ENCODE measurements around the gene DOK6. TPM values are rescaled to one million over a fixed set of nuclear protein-coding genes. Genes with fewer than 3 reads are reported as not detected.

Gene DOK6
- total RNA-seq, 3 donors from 2014 or later, result 1.0 to 1.4 (median 1.3) TPM

DNA sequence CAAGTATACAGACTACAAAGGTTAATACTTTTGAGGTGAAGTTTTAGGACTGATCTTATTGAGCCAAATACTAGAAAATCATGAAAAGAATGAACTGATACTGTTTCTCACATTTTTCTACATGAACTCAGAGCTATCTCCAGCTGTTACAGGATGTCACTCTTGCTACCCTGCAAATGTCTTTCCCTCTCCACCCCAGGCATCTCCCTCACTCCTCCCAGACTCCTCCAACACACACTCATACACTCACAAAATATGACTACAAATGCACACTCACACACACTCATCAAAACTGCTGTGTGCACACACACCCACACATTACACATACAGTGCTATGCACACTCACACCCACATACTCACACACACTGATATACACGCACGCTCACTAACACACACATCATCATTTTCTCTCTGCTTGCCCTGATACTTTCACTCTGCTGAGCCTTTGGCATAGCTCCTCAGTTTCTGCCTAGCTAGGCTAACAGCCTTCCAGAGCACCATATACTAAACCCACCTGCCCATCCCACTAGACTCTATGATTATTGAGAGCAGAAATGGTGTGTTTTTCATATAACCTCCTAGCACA is 273.7 kb downstream of the DOK6 start:
- Histone ChIP-seq H3K36me3 (no peaks in the 10 kb centered on the region), H3K4me3 (no peak overlapping the region), H3K9me3 (no peaks in the 10 kb centered on the region), H3K27ac (no peak overlapping the region), H3K4me1 (no peaks in the 10 kb centered on the region), H3K27me3 (no peaks in the 10 kb centered on the region)
- TF ChIP-seq POLR2AphosphoS5 (IDR thresholded peaks at IDR 0.05) (no peak), POLR2A (IDR thresholded peaks at IDR 0.05) (no peak)
- DNase-seq (ENCODE audit: low spot score in 2 of 2), result no peak
- intact Hi-C loops (cut with DNase I; ENCODE audit: low total_unique reads), result no loop called here

DNA sequence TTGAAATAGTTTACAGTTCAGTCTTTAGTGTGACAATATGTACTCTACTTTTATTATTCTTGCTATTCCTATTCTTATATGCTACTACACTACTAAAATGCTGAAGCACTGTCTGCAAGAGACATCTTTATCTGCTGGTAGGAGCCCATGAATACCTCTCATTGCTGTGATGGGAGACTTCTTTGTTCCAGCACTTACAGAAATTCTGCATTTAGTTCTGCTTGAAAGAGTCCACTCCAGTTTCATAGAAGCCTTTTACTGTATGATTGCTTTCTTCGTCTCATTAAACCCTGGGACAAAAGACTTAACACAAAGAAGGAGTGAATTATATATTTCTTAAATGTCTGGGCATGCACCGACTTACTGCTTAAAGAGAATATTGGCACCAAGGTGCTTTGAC is 274.3 kb downstream of the DOK6 start:
- Histone ChIP-seq H3K36me3 (no peaks in the 10 kb centered on the region), H3K27ac (no peak overlapping the region), H3K4me3 (no peak overlapping the region), H3K9me3 (no peaks in the 10 kb centered on the region), H3K27me3 (no peaks in the 10 kb centered on the region), H3K4me1 (no peaks in the 10 kb centered on the region)
- DNase-seq (ENCODE audit: low spot score in 2 of 2), result no peak
- TF ChIP-seq, protein P1, sequence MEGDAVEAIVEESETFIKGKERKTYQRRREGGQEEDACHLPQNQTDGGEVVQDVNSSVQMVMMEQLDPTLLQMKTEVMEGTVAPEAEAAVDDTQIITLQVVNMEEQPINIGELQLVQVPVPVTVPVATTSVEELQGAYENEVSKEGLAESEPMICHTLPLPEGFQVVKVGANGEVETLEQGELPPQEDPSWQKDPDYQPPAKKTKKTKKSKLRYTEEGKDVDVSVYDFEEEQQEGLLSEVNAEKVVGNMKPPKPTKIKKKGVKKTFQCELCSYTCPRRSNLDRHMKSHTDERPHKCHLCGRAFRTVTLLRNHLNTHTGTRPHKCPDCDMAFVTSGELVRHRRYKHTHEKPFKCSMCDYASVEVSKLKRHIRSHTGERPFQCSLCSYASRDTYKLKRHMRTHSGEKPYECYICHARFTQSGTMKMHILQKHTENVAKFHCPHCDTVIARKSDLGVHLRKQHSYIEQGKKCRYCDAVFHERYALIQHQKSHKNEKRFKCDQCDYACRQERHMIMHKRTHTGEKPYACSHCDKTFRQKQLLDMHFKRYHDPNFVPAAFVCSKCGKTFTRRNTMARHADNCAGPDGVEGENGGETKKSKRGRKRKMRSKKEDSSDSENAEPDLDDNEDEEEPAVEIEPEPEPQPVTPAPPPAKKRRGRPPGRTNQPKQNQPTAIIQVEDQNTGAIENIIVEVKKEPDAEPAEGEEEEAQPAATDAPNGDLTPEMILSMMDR (IDR thresholded peaks at IDR 0.05), result no peak
- no peak for TF ChIP-seq POLR2A (IDR thresholded peaks at IDR 0.05)
- no peak for TF ChIP-seq POLR2AphosphoS5 (IDR thresholded peaks at IDR 0.05)
- intact Hi-C loops (cut with DNase I; ENCODE audit: low total_unique reads), result no loop called here

DNA sequence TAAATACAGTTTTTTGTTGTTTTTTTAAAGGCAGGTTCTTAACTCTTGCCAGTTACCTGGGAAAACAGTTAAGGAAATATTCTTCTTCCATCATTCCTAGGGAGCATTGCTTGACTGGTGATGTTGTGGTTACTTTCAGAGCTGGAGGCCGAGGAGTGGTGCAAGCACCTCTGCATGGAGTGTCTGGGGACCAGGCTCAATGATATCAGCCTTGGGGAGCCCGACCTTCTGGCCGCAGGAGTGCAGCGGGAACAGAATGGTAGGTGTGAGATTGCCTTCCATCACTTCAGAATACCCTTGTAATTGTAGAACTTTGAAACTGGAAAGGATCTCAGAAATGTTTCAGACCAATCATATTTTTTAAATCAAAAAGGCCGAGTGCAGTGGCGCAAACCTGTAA is 276.9 kb downstream of the DOK6 start:
- intact Hi-C loops (cut with DNase I; ENCODE audit: low total_unique reads), result no loop called here
- no peaks in the 10 kb centered on the region for H3K36me3 ChIP-seq
- no peak for DNase-seq (ENCODE audit: low spot score in 2 of 2)

DNA sequence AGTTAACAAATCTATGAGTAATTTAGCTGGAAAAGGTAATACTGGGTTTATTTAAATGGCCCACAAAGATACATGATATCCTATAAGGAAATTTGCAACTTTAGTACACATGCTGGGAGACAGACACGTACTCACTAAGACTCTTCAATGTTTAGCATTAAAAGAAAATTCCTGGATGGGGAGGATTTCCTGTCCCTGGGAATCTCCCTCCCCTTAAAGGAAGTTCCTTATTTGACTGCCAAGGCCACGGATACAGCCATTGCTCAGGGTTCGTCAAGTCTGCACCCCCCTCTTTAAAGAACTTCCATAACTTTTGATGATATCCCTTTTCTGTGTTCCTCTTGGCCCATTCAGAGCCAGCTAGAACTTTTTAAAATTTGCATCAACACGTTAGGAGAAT is 279.4 kb downstream of the DOK6 start:
- H3K27ac ChIP-seq, result no peak overlapping the region
- no peak for DNase-seq (ENCODE audit: low spot score in 2 of 2)
- no peaks in the 10 kb centered on the region for H3K4me1 ChIP-seq
- H3K36me3 ChIP-seq, result no peaks in the 10 kb centered on the region
- TF ChIP-seq POLR2AphosphoS5 (IDR thresholded peaks at IDR 0.05), result no peak
- TF ChIP-seq, protein P1 (IDR thresholded peaks at IDR 0.05), result no peak
- TF ChIP-seq POLR2A (IDR thresholded peaks at IDR 0.05), result no peak
- intact Hi-C loops (cut with DNase I; ENCODE audit: low total_unique reads), result no loop called here
- no peaks in the 10 kb centered on the region for H3K27me3 ChIP-seq
- H3K9me3 ChIP-seq, result no peaks in the 10 kb centered on the region
- H3K4me3 ChIP-seq, result no peak overlapping the region

More for the DNA sequence above, 276.9 kb downstream of the DOK6 start:
- Histone ChIP-seq H3K4me3 (no peak overlapping the region), H3K4me1 (no peaks in the 10 kb centered on the region), H3K9me3 (no peaks in the 10 kb centered on the region), H3K27me3 (no peaks in the 10 kb centered on the region), H3K27ac (no peak overlapping the region)
- TF ChIP-seq POLR2AphosphoS5 (IDR thresholded peaks at IDR 0.05) (no peak), POLR2A (IDR thresholded peaks at IDR 0.05) (no peak)
- TF ChIP-seq, protein P1 (IDR thresholded peaks at IDR 0.05), result no peak

DNA sequence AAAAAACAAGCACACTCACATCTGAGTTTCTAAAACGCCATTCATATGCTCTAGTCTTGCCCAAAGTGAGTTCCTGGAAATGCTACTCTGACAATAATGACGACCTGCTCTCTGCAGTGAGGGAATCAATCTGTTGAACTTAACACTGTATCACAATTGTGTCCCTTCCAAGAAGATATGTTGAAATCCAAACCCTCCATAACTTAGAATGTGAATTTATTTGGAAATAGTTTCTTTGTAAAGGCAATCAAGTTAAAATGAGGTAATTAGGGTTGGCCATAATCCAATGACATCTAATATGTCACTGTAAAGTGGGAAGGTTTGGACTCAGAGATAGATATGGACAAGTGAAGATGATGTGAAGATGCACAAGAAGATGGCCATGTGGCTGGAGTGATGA is 282.5 kb downstream of the DOK6 start:
- Histone ChIP-seq H3K4me1 (no peaks in the 10 kb centered on the region), H3K4me3 (no peak overlapping the region), H3K9me3 (no peaks in the 10 kb centered on the region), H3K36me3 (no peaks in the 10 kb centered on the region), H3K27ac (no peak overlapping the region), H3K27me3 (no peaks in the 10 kb centered on the region)
- intact Hi-C loops (cut with DNase I; ENCODE audit: low total_unique reads), result no loop called here
- no peak for DNase-seq (ENCODE audit: low spot score in 2 of 2)
- TF ChIP-seq, protein P1 (IDR thresholded peaks at IDR 0.05), result no peak
- TF ChIP-seq POLR2A (IDR thresholded peaks at IDR 0.05) (no peak), POLR2AphosphoS5 (IDR thresholded peaks at IDR 0.05) (no peak)

DNA sequence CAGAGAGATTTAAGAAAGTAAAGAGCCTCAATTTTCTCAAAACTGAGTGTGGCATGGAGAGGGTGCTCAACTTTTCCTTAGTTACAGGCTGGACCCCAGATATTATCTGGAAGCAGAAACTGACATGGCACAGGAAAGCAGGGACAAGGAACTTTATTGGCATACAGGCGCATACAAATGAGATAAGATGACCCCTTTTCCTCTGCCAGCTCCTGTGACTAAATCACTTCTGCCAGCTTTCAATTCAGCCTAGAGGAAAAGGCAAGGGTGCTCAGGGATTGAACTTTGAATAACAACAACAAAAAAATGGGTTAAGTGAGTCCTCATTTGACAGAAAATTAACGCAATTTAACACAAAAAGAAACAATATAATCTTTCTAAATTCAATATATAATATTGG is 284.1 kb downstream of the DOK6 start:
- intact Hi-C loops (cut with DNase I; ENCODE audit: low total_unique reads), result no loop called here

More for the DNA sequence above, 284.1 kb downstream of the DOK6 start:
- Histone ChIP-seq H3K27me3 (no peaks in the 10 kb centered on the region), H3K4me1 (no peaks in the 10 kb centered on the region), H3K27ac (no peak overlapping the region), H3K36me3 (no peaks in the 10 kb centered on the region), H3K9me3 (no peaks in the 10 kb centered on the region), H3K4me3 (no peak overlapping the region)
- no peak for TF ChIP-seq POLR2AphosphoS5 (IDR thresholded peaks at IDR 0.05)
- TF ChIP-seq, protein P1 (IDR thresholded peaks at IDR 0.05), result no peak
- TF ChIP-seq POLR2A (IDR thresholded peaks at IDR 0.05), result no peak
- no peak for DNase-seq (ENCODE audit: low spot score in 2 of 2)
